Measurements from ENCODE around the gene CFAP46.

GRCh38 chr10:132951926-132952325 is 9.6 kb upstream of the CFAP46 start:
- TF ChIP-seq GATA2 (IDR thresholded peaks at IDR 0.05; ENCODE audit: low read depth, low read length) (no peak), GATA3 (IDR thresholded peaks at IDR 0.05; ENCODE audit: low read depth, low read length) (no peak)

All from SH-SY5Y (cell line).